Spleen (tissue), 11 donors: ENCODE measurements around the gene ST8SIA4. TPM values are rescaled to one million over a fixed set of nuclear protein-coding genes. Genes with fewer than 3 reads are reported as not detected.
A peak's percentile ranks its signal among the peaks of the same experiment; 100 is the strongest.

Experiments used
- DNase-seq: peaks from one replicate; pipeline ENCODE4 v3.0.0-alpha.2; 2020
- H3K27ac ChIP-seq, 8 donors: fragments of 200-600 bp; sonication (generic) in 7 of 8; 1 replicate in 4 of 8; 2 replicates in 4 of 8; pipeline versions ENCODE4 v1.5.0 to v1.8.0; 2016 to 2021; ENCODE audit warnings: inconsistent platforms in 4 of 8, mild to moderate bottlenecking in 4 of 8, moderate library complexity in 1 of 8
- H3K27me3 ChIP-seq, 7 donors: fragments of 200-600 bp; sonication (generic) in 6 of 7; replicated peaks in 1 of 7; 1 replicate in 4 of 7; 2 replicates in 3 of 7; pipeline versions ENCODE4 v1.5.0 to v1.8.0; 2016 to 2021; ENCODE audit warnings: inconsistent platforms in 3 of 7, mild to moderate bottlenecking in 1 of 7
- H3K36me3 ChIP-seq, 6 donors: fragments of 200-600 bp; sonication (generic) in 5 of 6; 1 replicate in 4 of 6; 2 replicates in 2 of 6; pipeline versions ENCODE4 v1.5.0 to v1.8.0; 2016 to 2021; ENCODE audit warnings: inconsistent platforms in 2 of 6
- H3K4me1 ChIP-seq, 6 donors: fragments of 200-600 bp; sonication (generic) in 5 of 6; 1 replicate in 3 of 6; 2 replicates in 3 of 6; pipeline versions ENCODE4 v1.5.0 to v1.8.0; 2016 to 2021; ENCODE audit warnings: inconsistent platforms in 3 of 6
- H3K4me3 ChIP-seq, 8 donors: fragments of 200-600 bp; sonication (generic) in 7 of 8; 1 replicate in 4 of 8; 2 replicates in 4 of 8; pipeline versions ENCODE4 v1.5.0 to v1.8.0; 2016 to 2021; ENCODE audit warnings: inconsistent platforms in 4 of 8, mild to moderate bottlenecking in 4 of 8, moderate library complexity in 2 of 8
- H3K9me3 ChIP-seq, 8 donors: fragments of 200-600 bp; sonication (generic) in 7 of 8; 1 replicate in 4 of 8; 2 replicates in 4 of 8; pipeline versions ENCODE4 v1.5.0 to v1.8.0; 2016 to 2021; ENCODE audit warnings: inconsistent platforms in 4 of 8
- CTCF ChIP-seq, 11 experiments: fragments of 200-600 bp in 7 of 11; fragments of 450-650 bp in 4 of 11; sonication (generic) in 4 of 11; IDR thresholded peaks in 8 of 11; conservative IDR thresholded peaks in 3 of 11; 1 replicate in 7 of 11; 2 replicates in 4 of 11; pipeline versions ENCODE4 v1.4.0 to v1.8.0; 2016 to 2021; ENCODE audit warnings: antibody characterized with exemption in 11 of 11, inconsistent platforms in 4 of 11, mild to moderate bottlenecking in 1 of 11
- POLR2A ChIP-seq, 3 donors: fragments of 450-650 bp; IDR thresholded peaks; one replicate each; pipeline ENCODE4 v1.5.1; 2017; ENCODE audit warnings: antibody characterized with exemption in 3 of 3, mild to moderate bottlenecking in 1 of 3
- POLR2AphosphoS5 ChIP-seq, 3 donors: sonication (generic); formaldehyde crosslinking; IDR thresholded peaks; one replicate each; pipeline ENCODE4 v1.5.1; 2017; ENCODE audit warnings: antibody characterized with exemption in 3 of 3
- WGBS, 5 donors: extraction: QIAGEN DNeasy Blood & Tissue Kit in 3 of 5; methylation state at CpG; one replicate each; pipeline versions ENCODE4 v1.1.5 to v1.1.7; 2013 to 2018; 5-methylcytosine and 5-hydroxymethylcytosine counted together
- intact Hi-C: fragments of 100-400 bp; cut with DNase I; formaldehyde crosslinking; loops from one replicate; pipeline ENCODE4 v1.15.0; 2023; ENCODE audit warnings: low total_unique reads
- polyA plus RNA-seq, 3 donors: library from polyadenylated mRNA; stranded (reverse); fragments of 200-250 nt; gene quantifications; one replicate each; pipeline ENCODE4 v1.2.1, GENCODE V29; 2013
- total RNA-seq, 7 donors: library from RNA; depleted of rRNA in 3 of 7; stranded (reverse); fragments of >200 nt in 3 of 7; fragmentation: NEBNext Ultra II Directional in 4 of 7; extraction: Animal tissue kit (Norgen Biotek cat#: 25700) in 4 of 7; gene quantifications; one replicate each; pipeline versions ENCODE4 v1.1.0 to v1.2.1, GENCODE V29; 2016 to 2021
- donor health status: healthy with polysubstance abuse.
- donor health status: DM: no; HTN: no; CAD: no; lungs with moderate emphysema.
- donor health status: DM: no; HTN: no; CAD: no.
- donor health status: Bipolar disorder and iron deficiency.
- donor health status: healthy.
- donor health status: DM: no; HTN: no; CAD: no.
- donor health status: DM: yes; HTN: yes; CAD: no.

Gene ST8SIA4
- total and polyA plus RNA-seq, 10 donors: 6.5 to 56.1 (median 39.7) TPM

DNA sequence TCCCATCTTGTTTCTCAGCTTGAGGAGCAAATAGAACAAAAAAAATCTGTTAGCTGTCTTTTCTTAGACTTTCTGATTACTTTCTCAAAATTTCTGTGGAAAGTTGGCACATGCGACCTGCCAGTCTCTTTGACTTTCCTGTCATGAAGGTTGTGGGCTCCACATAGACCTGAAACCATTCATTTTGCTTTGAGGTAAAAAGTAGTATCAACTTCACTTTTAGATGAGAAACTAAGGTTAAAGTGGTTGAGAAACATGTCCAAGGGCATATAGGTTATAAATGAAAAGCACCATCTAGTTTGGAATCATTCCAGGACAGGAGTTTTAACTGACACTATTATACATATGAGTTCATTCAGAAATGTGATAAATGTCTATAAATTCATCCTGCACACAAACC lies 42.7 kb downstream of the ST8SIA4 start:
- H3K36me3 ChIP-seq: peaks cover 0 to 22% (median 3%) of the 10 kb centered on the region in 6 donors
- DNase-seq: no peak
- H3K9me3 ChIP-seq: no peaks in the 10 kb centered on the region
- no peak overlapping the region for H3K4me3 ChIP-seq
- H3K4me1 ChIP-seq: peaks cover 1 to 38% (median 32%) of the 10 kb centered on the region in 6 donors
- no peak overlapping the region for H3K27ac ChIP-seq
- 72 to 84% (median 74%) methylated on average over 1 of the region's 1 CpG for WGBS, 5 donors
- TF ChIP-seq CTCF (IDR thresholded peaks at IDR 0.05 in 8 of 11, conservative IDR thresholded peaks at IDR 0.05 in 3 of 11): no peak
- no peak for TF ChIP-seq POLR2A (IDR thresholded peaks at IDR 0.05)
- no peak for TF ChIP-seq POLR2AphosphoS5 (IDR thresholded peaks at IDR 0.05)
- intact Hi-C loops: no loop called here
- no peaks in the 10 kb centered on the region for H3K27me3 ChIP-seq

- WGBS, 5 donors: 65 to 85% (median 78%) methylated on average over 1 of the region's 1 CpG
- intact Hi-C loops: no loop called here
Measured at GRCh38 chr5:100858987-100859545, 44.0 kb downstream of the ST8SIA4 start.

DNA sequence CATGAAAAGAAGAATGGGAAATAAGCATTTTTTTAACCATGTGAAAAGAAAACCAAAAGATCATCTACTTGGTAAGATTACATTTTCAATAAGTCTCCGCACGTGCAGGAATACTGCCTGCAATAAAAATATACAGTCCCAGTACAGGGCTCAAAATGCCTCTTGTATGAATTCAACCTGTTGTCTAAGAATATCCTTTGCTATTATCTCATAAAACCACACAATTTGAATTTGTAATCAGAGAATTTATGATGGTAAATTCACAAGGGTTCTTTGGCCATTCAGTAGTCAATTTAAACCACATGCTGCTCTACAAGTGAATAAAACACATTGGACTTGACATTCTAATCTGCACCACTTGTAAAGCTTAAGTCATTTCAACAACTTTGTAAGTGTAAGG lies 46.6 kb downstream of the ST8SIA4 start:
- no peaks in the 10 kb centered on the region for H3K27me3 ChIP-seq
- peak overlapping the region; percentile 37 to 82 (median 72) for H3K27ac ChIP-seq
- no peak for DNase-seq
- TF ChIP-seq POLR2A (IDR thresholded peaks at IDR 0.05): no peak
- no peak for TF ChIP-seq POLR2AphosphoS5 (IDR thresholded peaks at IDR 0.05)
- TF ChIP-seq CTCF (IDR thresholded peaks at IDR 0.05 in 8 of 11, conservative IDR thresholded peaks at IDR 0.05 in 3 of 11): no peak
- peak overlapping the region in 2 of 8 donors; percentile 17 to 38 for H3K4me3 ChIP-seq
- 72 to 88% (median 76%) methylated on average over 2 of the region's 2 CpGs for WGBS, 5 donors
- H3K9me3 ChIP-seq: no peaks in the 10 kb centered on the region
- peaks cover 31 to 78% (median 66%) of the 10 kb centered on the region in 6 donors for H3K4me1 ChIP-seq
- peaks cover 0 to 15% (median 0%) of the 10 kb centered on the region in 6 donors for H3K36me3 ChIP-seq
- intact Hi-C loops: no loop called here

More at GRCh38 chr5:100858987-100859545, 44.0 kb downstream of the ST8SIA4 start:
- no peaks in the 10 kb centered on the region for H3K27me3 ChIP-seq
- H3K27ac ChIP-seq: peak overlapping the region in 2 of 8 donors; percentile 3 to 82
- no peak for TF ChIP-seq POLR2A (IDR thresholded peaks at IDR 0.05)
- no peak for TF ChIP-seq POLR2AphosphoS5 (IDR thresholded peaks at IDR 0.05)
- no peak for TF ChIP-seq CTCF (IDR thresholded peaks at IDR 0.05 in 8 of 11, conservative IDR thresholded peaks at IDR 0.05 in 3 of 11)
- H3K36me3 ChIP-seq: peaks cover 0 to 29% (median 3%) of the 10 kb centered on the region in 6 donors
- no peak overlapping the region for H3K4me3 ChIP-seq
- no peaks in the 10 kb centered on the region for H3K9me3 ChIP-seq
- no peak for DNase-seq
- peaks cover 15 to 52% (median 45%) of the 10 kb centered on the region in 6 donors for H3K4me1 ChIP-seq

GRCh38 chr5:100855937-100856430 lies 47.1 kb downstream of the ST8SIA4 start:
- Histone ChIP-seq H3K9me3 (no peaks in the 10 kb centered on the region), H3K27ac (peak overlapping the region; percentile 37 to 82 (median 72)), H3K4me3 (peak overlapping the region in 2 of 8 donors; percentile 17 to 38), H3K4me1 (peaks cover 31 to 80% (median 66%) of the 10 kb centered on the region in 6 donors), H3K27me3 (no peaks in the 10 kb centered on the region), H3K36me3 (peaks cover 0 to 15% (median 0%) of the 10 kb centered on the region in 6 donors)
- 65 to 84% (median 72%) methylated on average over 6 of the region's 6 CpGs for WGBS, 5 donors
- DNase-seq: no peak
- intact Hi-C loops: no loop called here
- no peak for TF ChIP-seq CTCF (IDR thresholded peaks at IDR 0.05 in 8 of 11, conservative IDR thresholded peaks at IDR 0.05 in 3 of 11)
- TF ChIP-seq POLR2AphosphoS5 (IDR thresholded peaks at IDR 0.05): no peak
- TF ChIP-seq POLR2A (IDR thresholded peaks at IDR 0.05): no peak
